HFFc6 (cell line): ENCODE data around the gene TPST2. TPM values are rescaled to one million over a fixed set of nuclear protein-coding genes. Genes with fewer than 3 reads are reported as not detected.

Experiments used
- DNase-seq: peaks from one replicate; pipeline ENCODE4 v3.0.0-alpha.2; 2018
- H3K27ac Mint-ChIP-seq: 2 replicates; pipeline ENCODE4 v1.8.0; 2020; ENCODE audit warnings: mild to moderate bottlenecking, mixed read lengths
- H3K27me3 Mint-ChIP-seq: 2 replicates; pipeline ENCODE4 v1.8.0; 2021; ENCODE audit warnings: mild to moderate bottlenecking, moderate library complexity, mixed read lengths; ENCODE audit not compliant: insufficient read depth
- H3K36me3 Mint-ChIP-seq: 2 replicates; pipeline ENCODE4 v1.8.0; 2021; ENCODE audit warnings: low read depth, mixed read lengths
- H3K4me1 Mint-ChIP-seq: 2 replicates; pipeline ENCODE4 v1.8.0; 2020; ENCODE audit warnings: low read depth, mixed read lengths
- H3K4me3 Mint-ChIP-seq: 2 replicates; pipeline ENCODE4 v1.8.0; 2020; ENCODE audit warnings: mild to moderate bottlenecking, moderate library complexity, mixed read lengths
- H3K9me3 Mint-ChIP-seq: 2 replicates; pipeline ENCODE4 v1.8.0; 2020; ENCODE audit warnings: mild to moderate bottlenecking, mixed read lengths
- total RNA-seq, 6 experiments: library from RNA; stranded (reverse); fragmentation: NEBNext Ultra II Directional; extraction: Animal tissue kit (Norgen Biotek cat#: 25700); gene quantifications; 2 replicates in 1 of 6; 3 replicates in 5 of 6; pipeline ENCODE4 v1.2.3, GENCODE V29; 2021
- TF ChIP-seq, protein P1 (sequence below): fragments of 200-600 bp; sonication (generic); IDR thresholded peaks from 2 replicates; pipeline ENCODE4 v1.5.0; 2021; ENCODE audit warnings: antibody characterized with exemption, mild to moderate bottlenecking

The TPST2 gene
- total RNA-seq, 6 experiments from 2014 or later: 66.8 to 75.5 (median 73.8) TPM

DNA sequence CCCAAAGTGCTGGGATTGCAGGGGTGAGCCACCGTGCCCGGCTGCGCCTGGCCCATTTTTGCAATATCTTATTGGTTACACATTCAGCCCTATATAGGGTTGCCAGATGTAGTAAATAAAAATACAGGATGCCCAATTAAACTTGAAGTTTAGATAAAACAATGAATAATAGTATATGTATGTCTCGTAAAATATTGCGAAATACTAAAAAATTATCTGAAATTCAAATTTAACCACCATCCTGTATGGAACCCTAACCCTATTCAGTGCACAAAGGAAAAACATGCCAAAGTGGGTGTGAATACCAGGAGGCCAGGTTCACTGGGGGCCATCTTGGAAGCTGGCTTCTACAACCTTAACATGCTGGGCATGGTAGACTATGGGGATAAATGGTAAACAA is 72.5 kb downstream of the TPST2 start:
- TF ChIP-seq, protein P1, sequence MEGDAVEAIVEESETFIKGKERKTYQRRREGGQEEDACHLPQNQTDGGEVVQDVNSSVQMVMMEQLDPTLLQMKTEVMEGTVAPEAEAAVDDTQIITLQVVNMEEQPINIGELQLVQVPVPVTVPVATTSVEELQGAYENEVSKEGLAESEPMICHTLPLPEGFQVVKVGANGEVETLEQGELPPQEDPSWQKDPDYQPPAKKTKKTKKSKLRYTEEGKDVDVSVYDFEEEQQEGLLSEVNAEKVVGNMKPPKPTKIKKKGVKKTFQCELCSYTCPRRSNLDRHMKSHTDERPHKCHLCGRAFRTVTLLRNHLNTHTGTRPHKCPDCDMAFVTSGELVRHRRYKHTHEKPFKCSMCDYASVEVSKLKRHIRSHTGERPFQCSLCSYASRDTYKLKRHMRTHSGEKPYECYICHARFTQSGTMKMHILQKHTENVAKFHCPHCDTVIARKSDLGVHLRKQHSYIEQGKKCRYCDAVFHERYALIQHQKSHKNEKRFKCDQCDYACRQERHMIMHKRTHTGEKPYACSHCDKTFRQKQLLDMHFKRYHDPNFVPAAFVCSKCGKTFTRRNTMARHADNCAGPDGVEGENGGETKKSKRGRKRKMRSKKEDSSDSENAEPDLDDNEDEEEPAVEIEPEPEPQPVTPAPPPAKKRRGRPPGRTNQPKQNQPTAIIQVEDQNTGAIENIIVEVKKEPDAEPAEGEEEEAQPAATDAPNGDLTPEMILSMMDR: no peak
- H3K27me3 Mint-ChIP-seq: peaks cover 2% of the 10 kb centered on the region; the same call in 1 of the 2 replicates
- DNase-seq: no peak
- no peaks in the 10 kb centered on the region for H3K9me3 Mint-ChIP-seq
- peaks cover 26% of the 10 kb centered on the region for H3K4me1 Mint-ChIP-seq
- H3K27ac Mint-ChIP-seq: no peak overlapping the region
- H3K36me3 Mint-ChIP-seq: 0 out of 2 replicates have a peak, but pooled peaks cover 5% of the 10 kb centered on the region
- no peak overlapping the region for H3K4me3 Mint-ChIP-seq

DNA sequence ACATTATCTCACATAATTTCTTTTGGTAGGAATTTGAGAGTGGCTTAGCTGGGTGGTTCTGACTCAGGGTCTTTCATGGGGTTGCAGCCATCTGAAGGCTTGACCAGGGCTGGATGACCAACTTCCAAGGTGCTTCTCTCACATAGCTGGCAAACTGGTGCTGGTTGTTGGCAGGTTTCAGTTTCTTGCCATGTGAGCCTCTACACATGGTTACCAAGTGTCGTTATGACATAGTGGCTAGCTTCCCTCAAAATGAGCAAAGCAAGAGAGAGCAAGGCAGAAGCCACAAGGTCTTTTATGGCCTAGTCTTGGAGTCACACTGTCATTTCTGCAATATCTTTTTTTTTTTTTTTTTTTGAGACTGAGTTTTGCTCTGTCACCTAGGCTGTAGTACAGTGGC is 73.4 kb downstream of the TPST2 start:
- H3K9me3 Mint-ChIP-seq: no peaks in the 10 kb centered on the region
- peaks cover 28% of the 10 kb centered on the region for H3K4me1 Mint-ChIP-seq
- H3K36me3 Mint-ChIP-seq: 0 out of 2 replicates have a peak, but pooled peaks cover 10% of the 10 kb centered on the region

DNA sequence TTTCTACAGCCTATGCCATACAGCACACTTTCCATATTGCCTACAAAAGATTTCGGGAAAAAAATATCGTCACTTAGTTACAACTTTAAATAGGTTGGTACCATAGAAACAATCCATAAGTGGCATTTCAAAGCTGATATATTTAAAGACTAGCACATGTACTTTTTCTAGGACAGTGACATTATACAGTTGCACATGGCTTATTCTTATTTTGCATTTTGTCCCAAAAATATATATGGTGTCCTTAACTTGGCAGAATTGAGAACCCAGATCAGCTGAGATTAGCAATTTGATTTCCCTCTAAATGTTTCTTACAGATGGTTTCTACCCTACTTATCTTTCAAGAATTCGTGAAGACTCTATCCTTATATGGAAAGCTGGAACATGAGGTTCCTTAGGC is 74.0 kb downstream of the TPST2 start:
- H3K4me3 Mint-ChIP-seq: no peak overlapping the region
- no peak for DNase-seq

More for the DNA sequence above, 73.4 kb downstream of the TPST2 start:
- Mint-ChIP-seq H3K27me3 (peaks cover 2% of the 10 kb centered on the region; the same call in 1 of the 2 replicates), H3K4me3 (no peak overlapping the region), H3K27ac (no peak overlapping the region)
- TF ChIP-seq, protein P1: no peak
- DNase-seq: no peak

DNA sequence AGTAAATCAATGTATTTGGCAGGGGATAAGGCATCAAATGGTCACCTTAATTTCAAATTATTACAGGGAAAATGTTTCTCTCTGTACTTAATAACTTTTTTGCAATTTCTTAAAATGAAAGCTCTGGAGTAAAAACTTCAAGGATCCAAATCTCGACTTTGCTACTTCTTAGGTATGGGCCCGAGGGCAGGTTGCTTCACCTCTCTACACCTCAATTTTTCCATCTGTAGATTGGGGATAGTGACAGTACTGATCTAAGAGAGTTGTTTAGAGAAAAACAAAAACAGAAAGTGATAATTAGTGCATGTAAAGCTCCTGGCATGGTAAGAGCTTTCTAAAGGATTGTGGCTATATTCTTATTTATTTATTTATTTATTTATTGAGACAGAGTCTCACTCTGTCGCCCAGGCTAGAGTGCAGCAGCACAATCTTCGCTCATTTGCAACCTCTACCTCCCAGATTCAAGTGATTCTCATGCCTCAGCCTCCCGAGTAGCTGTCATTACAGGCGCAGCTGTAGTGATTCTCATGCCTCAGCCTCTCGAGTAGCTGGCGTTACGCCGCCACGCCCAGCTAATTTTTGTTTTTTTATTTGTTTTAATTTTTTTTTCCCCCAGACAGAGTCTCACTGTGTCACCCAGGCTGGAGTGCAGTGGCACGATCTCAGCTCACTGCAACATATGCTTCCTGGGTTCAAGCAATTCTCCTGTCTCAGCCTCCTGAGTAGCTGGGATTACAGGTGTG is 75.3 kb downstream of the TPST2 start:
- TF ChIP-seq, protein P1: no peak
- Mint-ChIP-seq H3K4me1 (peaks cover 38% of the 10 kb centered on the region), H3K36me3 (peaks cover 14% of the 10 kb centered on the region; the same call in 1 of the 2 replicates), H3K27me3 (no peaks in the 10 kb centered on the region), H3K4me3 (peak overlapping the region; percentile 100), H3K27ac (peak overlapping the region; percentile 96), H3K9me3 (no peaks in the 10 kb centered on the region)
- no peak for DNase-seq

More for the DNA sequence above, 74.0 kb downstream of the TPST2 start:
- H3K27ac Mint-ChIP-seq: no peak overlapping the region; the same call in 1 of the 2 replicates
- H3K9me3 Mint-ChIP-seq: no peaks in the 10 kb centered on the region
- no peaks in the 10 kb centered on the region for H3K27me3 Mint-ChIP-seq
- TF ChIP-seq, protein P1: no peak
- 0 out of 2 replicates have a peak, but pooled peaks cover 10% of the 10 kb centered on the region for H3K36me3 Mint-ChIP-seq
- peaks cover 34% of the 10 kb centered on the region for H3K4me1 Mint-ChIP-seq

DNA sequence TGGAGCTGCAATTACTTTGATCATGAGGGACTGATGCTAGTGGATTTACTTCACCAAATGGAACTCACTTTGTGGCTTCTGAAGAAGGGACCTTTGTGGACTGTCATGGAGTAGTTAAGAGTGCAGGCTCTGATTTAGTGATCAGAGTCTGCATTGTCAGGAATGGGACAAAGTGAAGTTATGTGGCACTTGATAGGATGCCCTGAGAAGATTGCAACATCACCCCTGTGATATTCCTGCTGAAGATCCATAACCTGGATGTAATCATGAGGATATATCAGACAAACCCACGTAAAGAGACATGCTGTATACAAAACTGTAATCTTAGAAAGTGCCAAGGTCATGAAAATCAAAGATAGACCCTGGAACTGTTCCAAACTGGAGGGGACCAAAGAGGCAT is 76.1 kb downstream of the TPST2 start:
- peaks cover 38% of the 10 kb centered on the region for H3K4me1 Mint-ChIP-seq
- TF ChIP-seq, protein P1: no peak
- H3K9me3 Mint-ChIP-seq: no peaks in the 10 kb centered on the region
- H3K36me3 Mint-ChIP-seq: peaks cover 21% of the 10 kb centered on the region
- no peak for DNase-seq
- peak overlapping the region; percentile 96 for H3K27ac Mint-ChIP-seq
- no peaks in the 10 kb centered on the region for H3K27me3 Mint-ChIP-seq
- H3K4me3 Mint-ChIP-seq: peak overlapping the region; percentile 100
